UCSD-AML1 (cell line): ENCODE data around the gene TMPRSS13.

Experiments used
- DNase-seq: peaks from one replicate; lab custom pipeline; 2025; ENCODE audit not compliant: unreplicated experiment; lab: John Stamatoyannopoulos, UW

The TMPRSS13 gene

DNA sequence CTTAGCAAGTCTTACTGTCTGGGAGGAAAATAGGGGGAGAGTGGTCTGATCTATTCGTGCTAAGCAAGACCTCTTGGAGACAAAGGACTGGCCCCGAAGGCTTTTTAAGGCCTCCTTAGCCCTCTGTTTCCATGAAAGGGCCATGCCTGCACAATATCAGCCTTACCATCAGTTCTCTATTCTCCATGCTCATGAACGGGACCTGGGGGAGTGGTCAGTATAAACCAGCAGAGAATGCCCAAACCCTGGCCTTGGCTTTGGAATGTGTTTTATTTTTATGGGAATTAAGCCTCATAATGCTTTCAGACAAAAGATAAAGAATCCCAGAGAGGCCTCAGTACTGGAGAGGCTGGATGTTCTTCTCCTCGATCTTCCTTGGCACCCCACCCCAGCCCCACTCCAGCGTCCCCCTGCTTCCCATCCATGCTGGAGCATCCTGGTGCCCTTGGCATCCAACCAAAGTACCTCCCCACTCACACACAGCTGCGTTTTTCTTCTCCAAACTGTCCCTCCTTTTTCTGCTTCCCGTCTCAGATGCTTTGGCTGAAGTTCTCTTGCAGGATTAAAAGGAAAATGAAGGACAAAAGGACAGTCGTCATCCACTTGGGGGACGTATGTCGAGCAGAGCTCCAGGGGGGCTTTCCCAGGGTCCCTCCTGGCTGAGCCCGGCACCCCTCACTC lies 71.3 kb downstream of the TMPRSS13 start:
- no peak for DNase-seq

- DNase-seq = no peak
Observed at GRCh38 chr11:117855912-117856651, 73.1 kb downstream of the TMPRSS13 start.

- DNase-seq = no peak
Observed at GRCh38 chr11:117855186-117855845, 73.9 kb downstream of the TMPRSS13 start.

DNA sequence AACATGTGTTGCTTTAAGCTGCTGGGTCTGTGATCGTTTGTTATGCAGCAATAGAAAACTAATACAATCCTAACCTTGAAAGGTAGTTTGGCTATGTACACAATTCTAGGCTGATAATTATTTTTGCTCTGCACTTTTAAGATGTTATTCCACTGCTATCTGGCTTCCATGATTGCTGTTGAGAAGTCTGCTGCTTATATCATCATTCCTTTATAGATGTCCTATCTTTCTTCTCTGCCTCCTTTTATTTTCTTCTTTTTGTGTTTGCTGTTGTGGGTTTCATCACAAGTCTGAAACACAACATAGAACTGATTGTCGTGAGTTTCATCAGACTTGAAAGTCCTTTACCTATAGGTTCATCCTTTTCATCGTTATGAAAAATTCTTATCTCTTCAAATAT lies 76.9 kb downstream of the TMPRSS13 start:
- DNase-seq = no peak

GRCh38 chr11:117851852-117852251 lies 77.3 kb downstream of the TMPRSS13 start:
- DNase-seq = no peak

- no peak for DNase-seq
Observed at GRCh38 chr11:117851106-117851505, 78.1 kb downstream of the TMPRSS13 start.
